Measurements from ENCODE around the gene PRPF6. TPM values are rescaled to one million over a fixed set of nuclear protein-coding genes. Genes with fewer than 3 reads are reported as not detected.
A peak's percentile ranks its signal among the peaks of the same experiment; 100 is the strongest.

The PRPF6 gene
- total RNA-seq, 2 donors from 2014 or later, result 42.3 to 52.1 TPM

DNA sequence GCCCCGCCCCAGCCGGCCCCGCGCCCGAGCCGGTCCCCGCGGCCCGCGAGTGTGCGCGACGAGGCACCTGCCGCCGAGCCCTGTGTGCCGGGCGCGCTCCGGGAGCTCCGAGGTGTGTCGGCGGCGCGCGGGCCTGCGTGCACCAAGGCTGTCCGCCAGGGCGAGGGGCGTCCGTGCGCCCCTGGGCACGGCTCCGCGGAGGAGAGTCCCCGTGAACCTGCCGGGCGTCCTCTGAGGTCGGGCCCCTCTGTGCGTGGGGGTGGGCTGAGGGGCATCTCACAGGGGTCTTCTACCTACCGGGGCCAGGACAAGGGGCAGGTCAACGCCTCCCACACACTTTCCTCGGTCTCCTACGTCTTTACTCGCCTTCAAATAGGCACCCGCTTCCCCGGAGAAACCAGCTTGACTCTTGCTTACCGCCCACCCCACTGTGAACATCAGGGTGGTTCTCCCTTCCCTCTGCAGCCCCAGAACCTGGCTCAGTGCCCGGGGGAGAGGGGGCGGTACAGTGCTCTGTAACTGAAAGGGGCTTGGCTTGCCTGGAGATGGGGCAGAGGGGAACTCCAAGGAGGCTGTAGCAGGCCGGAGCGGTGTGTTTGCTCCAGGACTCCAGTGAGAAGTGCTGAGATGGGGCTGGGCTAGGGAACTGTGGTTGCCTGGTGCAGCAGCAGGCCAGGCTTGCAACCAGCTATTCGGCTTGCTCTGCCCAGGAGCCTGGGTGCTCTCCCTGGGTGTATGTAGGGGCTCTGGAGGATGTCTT, 1.2 kb upstream of the PRPF6 start, which contains the start of gene SAMD10:
Gene SAMD10, minus strand, starts transcription at position 86 of the 760 bp plus-strand sequence. CDS start 175 bp downstream, outside the sequence.
- peak within 1 kb of the TSS; percentile 31 to 57 for H3K4me3 ChIP-seq
- H3K9me3 ChIP-seq, result no peaks in the 10 kb centered on the region
- intact Hi-C loops (cut with DNase I), result no loop called here
- peaks cover 38% of the 10 kb centered on the region for H3K4me1 ChIP-seq
- DNase-seq (peak; percentile 47 to 65 (median 56)), ATAC-seq (peak; percentile 39)
- no peaks in the 10 kb centered on the region for H3K36me3 ChIP-seq (replicated peaks in 1 of 2; ENCODE audit: insufficient read depth in 1 of 2, low read depth in 2 of 2)
- WGBS, 2 donors, result 2 to 3% methylated on average over 9 to 41 of the region's 52 CpGs
- no peaks in the 10 kb centered on the region for H3K27me3 ChIP-seq
- H3K27ac ChIP-seq, result peak within 1 kb of the TSS; percentile 57 to 93 (median 84)
- TF ChIP-seq, protein P1, sequence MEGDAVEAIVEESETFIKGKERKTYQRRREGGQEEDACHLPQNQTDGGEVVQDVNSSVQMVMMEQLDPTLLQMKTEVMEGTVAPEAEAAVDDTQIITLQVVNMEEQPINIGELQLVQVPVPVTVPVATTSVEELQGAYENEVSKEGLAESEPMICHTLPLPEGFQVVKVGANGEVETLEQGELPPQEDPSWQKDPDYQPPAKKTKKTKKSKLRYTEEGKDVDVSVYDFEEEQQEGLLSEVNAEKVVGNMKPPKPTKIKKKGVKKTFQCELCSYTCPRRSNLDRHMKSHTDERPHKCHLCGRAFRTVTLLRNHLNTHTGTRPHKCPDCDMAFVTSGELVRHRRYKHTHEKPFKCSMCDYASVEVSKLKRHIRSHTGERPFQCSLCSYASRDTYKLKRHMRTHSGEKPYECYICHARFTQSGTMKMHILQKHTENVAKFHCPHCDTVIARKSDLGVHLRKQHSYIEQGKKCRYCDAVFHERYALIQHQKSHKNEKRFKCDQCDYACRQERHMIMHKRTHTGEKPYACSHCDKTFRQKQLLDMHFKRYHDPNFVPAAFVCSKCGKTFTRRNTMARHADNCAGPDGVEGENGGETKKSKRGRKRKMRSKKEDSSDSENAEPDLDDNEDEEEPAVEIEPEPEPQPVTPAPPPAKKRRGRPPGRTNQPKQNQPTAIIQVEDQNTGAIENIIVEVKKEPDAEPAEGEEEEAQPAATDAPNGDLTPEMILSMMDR (IDR thresholded peaks at IDR 0.05), result peak in 6 of 7 experiments; percentile 10 to 42 (median 34)
- peak in 1 of 3 donors; percentile 27 for TF ChIP-seq POLR2A (IDR thresholded peaks at IDR 0.05)

DNA sequence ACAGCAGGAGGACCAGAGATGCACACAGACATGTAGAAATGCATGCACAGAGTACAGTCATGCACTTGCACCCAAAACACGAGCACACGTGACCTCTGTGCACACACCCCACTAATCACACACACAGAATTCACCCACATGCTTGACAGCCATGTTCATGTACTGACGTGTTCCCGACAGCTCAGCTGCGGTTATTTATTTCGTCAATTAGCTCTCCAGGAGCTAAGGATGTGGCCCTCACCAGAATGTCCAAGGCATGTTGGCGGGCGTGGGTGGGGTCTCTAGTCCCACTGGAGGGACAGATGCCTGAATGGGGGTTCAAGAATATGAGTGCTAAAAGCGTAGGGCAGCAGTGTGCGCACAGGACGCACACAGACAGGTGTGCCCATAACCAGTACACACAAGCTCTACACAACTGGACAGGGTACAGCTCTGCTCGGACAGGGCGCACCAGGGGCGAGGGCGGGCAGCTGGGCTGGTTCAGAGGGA, 571 bp upstream of the PRPF6 start:
- TF ChIP-seq, protein P1 (IDR thresholded peaks at IDR 0.05), result no peak
- TF ChIP-seq POLR2A (IDR thresholded peaks at IDR 0.05), result no peak
- ATAC-seq, result peak; percentile 11
- no peaks in the 10 kb centered on the region for H3K9me3 ChIP-seq
- no peak overlapping the region for H3K4me3 ChIP-seq
- no peaks in the 10 kb centered on the region for H3K27me3 ChIP-seq
- peak overlapping the region; percentile 57 to 93 (median 78) for H3K27ac ChIP-seq
- DNase-seq, result no peak
- peaks cover 0 to 3% of the 10 kb centered on the region in 2 donors for H3K36me3 ChIP-seq (replicated peaks in 1 of 2; ENCODE audit: insufficient read depth in 1 of 2, low read depth in 2 of 2)
- intact Hi-C loops (cut with DNase I), result no loop called here
- 66% methylated on average over 15 of the region's 15 CpGs; no CpG with 5 or more reads in 1 of the 2 donors for WGBS, 2 donors
- H3K4me1 ChIP-seq, result peaks cover 38% of the 10 kb centered on the region

DNA sequence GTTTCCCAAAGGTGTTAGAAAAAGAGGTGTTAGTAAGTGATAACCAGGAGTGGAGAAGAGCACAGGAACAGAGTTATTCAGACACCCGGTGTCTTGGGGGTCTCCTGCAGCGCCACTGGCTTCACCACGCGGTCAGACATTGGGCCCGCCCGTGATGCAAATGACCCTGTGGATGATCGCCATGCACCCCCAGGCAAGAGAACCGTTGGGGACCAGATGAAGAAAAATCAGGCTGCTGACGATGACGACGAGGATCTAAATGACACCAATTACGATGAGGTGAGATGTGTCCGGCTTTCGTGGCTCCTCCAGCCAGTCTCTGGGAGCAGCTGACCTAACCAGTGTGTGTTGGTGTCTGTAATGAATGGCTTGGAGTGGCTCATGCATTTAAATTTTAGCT, 2.0 kb downstream of the PRPF6 start:
- 86 to 87% methylated on average over 14 of the region's 14 CpGs for WGBS, 2 donors
- intact Hi-C loops (cut with DNase I), result no loop called here

DNA sequence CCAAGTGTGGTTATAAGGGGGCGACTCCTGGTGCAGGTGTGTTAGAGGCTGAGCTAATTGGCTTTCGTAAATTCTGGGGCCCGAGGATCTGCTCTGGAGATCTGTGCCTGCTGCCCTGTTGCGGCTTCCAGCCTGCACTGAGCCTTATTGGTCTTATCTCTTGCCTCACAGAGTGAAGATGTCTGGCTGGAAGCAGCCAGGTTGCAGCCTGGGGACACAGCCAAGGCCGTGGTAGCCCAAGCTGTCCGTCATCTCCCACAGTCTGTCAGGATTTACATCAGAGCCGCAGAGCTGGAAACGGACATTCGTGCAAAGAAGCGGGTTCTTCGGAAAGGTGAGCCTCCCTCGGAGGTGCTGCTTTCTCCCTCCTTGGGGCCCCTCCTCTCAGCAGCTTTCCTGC, 20.0 kb downstream of the PRPF6 start:
- H3K4me3 ChIP-seq, result no peak overlapping the region
- H3K27ac ChIP-seq, result no peak overlapping the region
- ATAC-seq (no peak), DNase-seq (no peak)
- intact Hi-C loops (cut with DNase I), result no loop called here
- no peaks in the 10 kb centered on the region for H3K9me3 ChIP-seq
- TF ChIP-seq, protein P1 (IDR thresholded peaks at IDR 0.05), result no peak
- no peak for TF ChIP-seq POLR2A (IDR thresholded peaks at IDR 0.05)
- 96% methylated on average over 11 to 12 of the region's 12 CpGs for WGBS, 2 donors
- H3K36me3 ChIP-seq (replicated peaks in 1 of 2; ENCODE audit: insufficient read depth in 1 of 2, low read depth in 2 of 2), result peaks cover 10 to 32% of the 10 kb centered on the region in 2 donors
- H3K27me3 ChIP-seq, result no peaks in the 10 kb centered on the region
- H3K4me1 ChIP-seq, result no peaks in the 10 kb centered on the region

More for the DNA sequence above, 2.0 kb downstream of the PRPF6 start:
- DNase-seq (no peak), ATAC-seq (no peak)
- no peak for TF ChIP-seq POLR2A (IDR thresholded peaks at IDR 0.05)
- TF ChIP-seq, protein P1 (IDR thresholded peaks at IDR 0.05), result no peak
- H3K27me3 ChIP-seq, result no peaks in the 10 kb centered on the region
- H3K27ac ChIP-seq, result no peak overlapping the region
- H3K4me1 ChIP-seq, result peaks cover 38% of the 10 kb centered on the region
- H3K4me3 ChIP-seq, result no peak overlapping the region
- H3K36me3 ChIP-seq (replicated peaks in 1 of 2; ENCODE audit: insufficient read depth in 1 of 2, low read depth in 2 of 2), result peaks cover 4 to 10% of the 10 kb centered on the region in 2 donors
- no peaks in the 10 kb centered on the region for H3K9me3 ChIP-seq

Data from body of pancreas (tissue), 4 donors.